ENCODE results near the gene SCAMP1.

DNA sequence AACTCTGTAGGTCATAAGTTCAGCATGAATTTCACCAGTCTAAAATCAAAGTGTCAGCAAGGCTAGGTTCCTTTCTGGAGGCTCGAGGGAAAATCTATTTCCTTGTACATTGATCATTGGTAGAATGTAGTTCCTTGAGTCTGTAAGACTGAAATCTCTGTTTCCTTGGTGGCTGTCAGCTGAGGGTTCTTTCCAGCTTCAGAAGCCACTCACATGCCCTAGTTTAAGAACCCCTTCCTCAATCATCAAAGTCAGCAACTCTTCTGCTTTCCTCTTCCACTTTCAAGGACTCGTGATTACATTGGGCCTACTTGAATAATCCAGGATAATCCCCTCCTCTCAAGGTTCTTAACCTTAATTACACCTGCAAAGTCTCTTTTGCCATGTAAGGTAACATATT is 4.9 kb upstream of the SCAMP1 start:
- TF ChIP-seq NFATC4 (CRISPR knock-in tag; IDR thresholded peaks at IDR 0.05) (no peak), ZNF263 (CRISPR knock-in tag; IDR thresholded peaks at IDR 0.05; ENCODE audit: low read depth) (no peak), NR2C2 (CRISPR knock-in tag; IDR thresholded peaks at IDR 0.05) (no peak), ZNF671 (CRISPR knock-in tag; IDR thresholded peaks at IDR 0.05) (no peak), ZNF232 (CRISPR knock-in tag; IDR thresholded peaks at IDR 0.05) (no peak), ZNF138 (CRISPR knock-in tag; conservative IDR thresholded peaks at IDR 0.05) (no peak), FOXK1 (CRISPR knock-in tag; IDR thresholded peaks at IDR 0.05) (no peak)
- TF ChIP-seq, protein P1, sequence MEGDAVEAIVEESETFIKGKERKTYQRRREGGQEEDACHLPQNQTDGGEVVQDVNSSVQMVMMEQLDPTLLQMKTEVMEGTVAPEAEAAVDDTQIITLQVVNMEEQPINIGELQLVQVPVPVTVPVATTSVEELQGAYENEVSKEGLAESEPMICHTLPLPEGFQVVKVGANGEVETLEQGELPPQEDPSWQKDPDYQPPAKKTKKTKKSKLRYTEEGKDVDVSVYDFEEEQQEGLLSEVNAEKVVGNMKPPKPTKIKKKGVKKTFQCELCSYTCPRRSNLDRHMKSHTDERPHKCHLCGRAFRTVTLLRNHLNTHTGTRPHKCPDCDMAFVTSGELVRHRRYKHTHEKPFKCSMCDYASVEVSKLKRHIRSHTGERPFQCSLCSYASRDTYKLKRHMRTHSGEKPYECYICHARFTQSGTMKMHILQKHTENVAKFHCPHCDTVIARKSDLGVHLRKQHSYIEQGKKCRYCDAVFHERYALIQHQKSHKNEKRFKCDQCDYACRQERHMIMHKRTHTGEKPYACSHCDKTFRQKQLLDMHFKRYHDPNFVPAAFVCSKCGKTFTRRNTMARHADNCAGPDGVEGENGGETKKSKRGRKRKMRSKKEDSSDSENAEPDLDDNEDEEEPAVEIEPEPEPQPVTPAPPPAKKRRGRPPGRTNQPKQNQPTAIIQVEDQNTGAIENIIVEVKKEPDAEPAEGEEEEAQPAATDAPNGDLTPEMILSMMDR (IDR thresholded peaks at IDR 0.05): no peak
- TF ChIP-seq, protein P2, sequence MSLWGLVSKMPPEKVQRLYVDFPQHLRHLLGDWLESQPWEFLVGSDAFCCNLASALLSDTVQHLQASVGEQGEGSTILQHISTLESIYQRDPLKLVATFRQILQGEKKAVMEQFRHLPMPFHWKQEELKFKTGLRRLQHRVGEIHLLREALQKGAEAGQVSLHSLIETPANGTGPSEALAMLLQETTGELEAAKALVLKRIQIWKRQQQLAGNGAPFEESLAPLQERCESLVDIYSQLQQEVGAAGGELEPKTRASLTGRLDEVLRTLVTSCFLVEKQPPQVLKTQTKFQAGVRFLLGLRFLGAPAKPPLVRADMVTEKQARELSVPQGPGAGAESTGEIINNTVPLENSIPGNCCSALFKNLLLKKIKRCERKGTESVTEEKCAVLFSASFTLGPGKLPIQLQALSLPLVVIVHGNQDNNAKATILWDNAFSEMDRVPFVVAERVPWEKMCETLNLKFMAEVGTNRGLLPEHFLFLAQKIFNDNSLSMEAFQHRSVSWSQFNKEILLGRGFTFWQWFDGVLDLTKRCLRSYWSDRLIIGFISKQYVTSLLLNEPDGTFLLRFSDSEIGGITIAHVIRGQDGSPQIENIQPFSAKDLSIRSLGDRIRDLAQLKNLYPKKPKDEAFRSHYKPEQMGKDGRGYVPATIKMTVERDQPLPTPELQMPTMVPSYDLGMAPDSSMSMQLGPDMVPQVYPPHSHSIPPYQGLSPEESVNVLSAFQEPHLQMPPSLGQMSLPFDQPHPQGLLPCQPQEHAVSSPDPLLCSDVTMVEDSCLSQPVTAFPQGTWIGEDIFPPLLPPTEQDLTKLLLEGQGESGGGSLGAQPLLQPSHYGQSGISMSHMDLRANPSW (CRISPR knock-in tag; conservative IDR thresholded peaks at IDR 0.05; ENCODE audit: low read depth): no peak
- TF ChIP-seq, protein P3, sequence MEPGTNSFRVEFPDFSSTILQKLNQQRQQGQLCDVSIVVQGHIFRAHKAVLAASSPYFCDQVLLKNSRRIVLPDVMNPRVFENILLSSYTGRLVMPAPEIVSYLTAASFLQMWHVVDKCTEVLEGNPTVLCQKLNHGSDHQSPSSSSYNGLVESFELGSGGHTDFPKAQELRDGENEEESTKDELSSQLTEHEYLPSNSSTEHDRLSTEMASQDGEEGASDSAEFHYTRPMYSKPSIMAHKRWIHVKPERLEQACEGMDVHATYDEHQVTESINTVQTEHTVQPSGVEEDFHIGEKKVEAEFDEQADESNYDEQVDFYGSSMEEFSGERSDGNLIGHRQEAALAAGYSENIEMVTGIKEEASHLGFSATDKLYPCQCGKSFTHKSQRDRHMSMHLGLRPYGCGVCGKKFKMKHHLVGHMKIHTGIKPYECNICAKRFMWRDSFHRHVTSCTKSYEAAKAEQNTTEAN (CRISPR knock-in tag; IDR thresholded peaks at IDR 0.05): no peak
- TF ChIP-seq, protein P4, sequence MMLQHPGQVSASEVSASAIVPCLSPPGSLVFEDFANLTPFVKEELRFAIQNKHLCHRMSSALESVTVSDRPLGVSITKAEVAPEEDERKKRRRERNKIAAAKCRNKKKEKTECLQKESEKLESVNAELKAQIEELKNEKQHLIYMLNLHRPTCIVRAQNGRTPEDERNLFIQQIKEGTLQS (CRISPR knock-in tag; conservative IDR thresholded peaks at IDR 0.05): no peak

Measured in WTC11 (cell line).